ENCODE measurements around the gene URM1.

GRCh38 chr9:128416014-128416413 is 44.8 kb downstream of the URM1 start:
- TF ChIP-seq CTCF (IDR thresholded peaks at IDR 0.05) (no peak), POLR2A (IDR thresholded peaks at IDR 0.05) (no peak), POLR2AphosphoS5 (IDR thresholded peaks at IDR 0.05) (no peak)

Data from upper lobe of left lung (tissue), 4 donors.